Breast epithelium (tissue), 4 donors: Measurements from ENCODE around the gene DUSP6. TPM values are rescaled to one million over a fixed set of nuclear protein-coding genes. Genes with fewer than 3 reads are reported as not detected.

Experiments
- DNase-seq, 2 donors: peaks; one replicate each; pipeline ENCODE4 v3.0.0-alpha.2; 2019; ENCODE audit warnings: low spot score in 2 of 2
- H3K27ac ChIP-seq, 2 donors: fragments of 200-600 bp; sonication (generic) in 1 of 2; one replicate each; pipeline ENCODE4 v1.5.1; 2016 to 2019; ENCODE audit warnings: mild to moderate bottlenecking in 1 of 2
- H3K27me3 ChIP-seq, 2 donors: fragments of 200-600 bp; sonication (generic) in 1 of 2; one replicate each; pipeline versions ENCODE4 v1.5.1 to v1.6.0; 2017 to 2019; ENCODE audit warnings: control low read depth in 1 of 2, mild to moderate bottlenecking in 1 of 2
- H3K36me3 ChIP-seq: fragments of 200-600 bp; one replicate; pipeline ENCODE4 v1.5.1; 2019
- H3K4me1 ChIP-seq, 2 donors: fragments of 200-600 bp; sonication (generic); one replicate each; pipeline ENCODE4 v1.5.1; 2016 to 2019; ENCODE audit warnings: control low read depth in 1 of 2
- H3K4me3 ChIP-seq, 3 donors: fragments of 200-600 bp; sonication (generic); 1 replicate in 2 of 3; 2 replicates in 1 of 3; pipeline ENCODE4 v1.5.1; 2016 to 2019; ENCODE audit warnings: mild to moderate bottlenecking in 3 of 3, moderate library complexity in 2 of 3
- H3K9me3 ChIP-seq, 2 donors: fragments of 200-600 bp; sonication (generic) in 1 of 2; one replicate each; pipeline ENCODE4 v1.5.1; 2016 to 2019; ENCODE audit warnings: control low read depth in 1 of 2
- POLR2A ChIP-seq: fragments of 450-650 bp; IDR thresholded peaks from one replicate; pipeline ENCODE4 v1.6.1; 2016; ENCODE audit warnings: antibody characterized with exemption, mild to moderate bottlenecking, moderate library complexity
- POLR2AphosphoS5 ChIP-seq, 3 donors: sonication (generic); formaldehyde crosslinking; IDR thresholded peaks; one replicate each; pipeline ENCODE4 v1.6.1; 2017; ENCODE audit warnings: antibody characterized with exemption in 3 of 3
- intact Hi-C: fragments of 100-400 bp; cut with DNase I; formaldehyde crosslinking; loops from one replicate; pipeline ENCODE4 v1.15.1; 2023; ENCODE audit warnings: low total_unique reads
- total RNA-seq, 3 donors: library from RNA; depleted of rRNA; stranded (reverse); fragments of >200 nt; gene quantifications; one replicate each; pipeline ENCODE4 v1.1.0, GENCODE V29; 2016
- TF ChIP-seq, protein P1 (sequence below), 3 donors: fragments of 450-650 bp; IDR thresholded peaks; one replicate each; pipeline ENCODE4 v1.5.1; 2016 to 2017; ENCODE audit warnings: antibody characterized with exemption in 3 of 3, mild to moderate bottlenecking in 3 of 3, moderate library complexity in 3 of 3

The DUSP6 gene
- total RNA-seq, 3 donors from 2014 or later = 53.8 to 97.5 (median 88.8) TPM

DNA sequence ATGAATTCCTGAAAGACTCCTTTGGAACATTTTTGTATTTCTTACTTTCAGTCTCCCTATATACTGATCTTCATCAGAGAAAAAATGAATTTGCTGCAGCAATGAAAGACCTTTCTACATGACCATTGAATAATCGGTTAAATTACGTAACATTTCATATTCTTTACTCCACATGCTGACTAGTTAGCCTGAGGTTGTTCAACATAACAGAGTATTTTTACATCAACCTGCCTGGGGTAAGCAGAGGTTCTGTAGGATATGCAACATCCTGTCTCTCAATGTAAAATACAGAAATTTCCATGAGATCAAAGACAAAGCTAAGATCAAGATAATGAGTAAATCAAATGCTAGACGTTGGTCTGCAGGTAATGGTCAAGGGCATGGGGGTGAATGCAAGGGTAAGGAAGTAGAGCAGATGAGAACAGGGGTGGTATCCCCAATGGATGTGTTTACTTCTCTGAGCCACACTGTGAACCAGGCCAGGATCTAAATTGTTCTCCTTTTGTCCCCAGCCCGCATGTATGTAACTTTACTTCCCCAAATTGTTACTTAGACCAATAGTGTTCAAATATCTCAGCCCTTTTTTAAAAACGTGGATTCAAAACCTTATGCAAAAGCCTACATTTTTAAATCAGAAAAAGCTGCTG is 45.4 kb downstream of the DUSP6 start:
- TF ChIP-seq POLR2A (no peak), POLR2AphosphoS5 (IDR thresholded peaks at IDR 0.05) (no peak)
- TF ChIP-seq, protein P1, sequence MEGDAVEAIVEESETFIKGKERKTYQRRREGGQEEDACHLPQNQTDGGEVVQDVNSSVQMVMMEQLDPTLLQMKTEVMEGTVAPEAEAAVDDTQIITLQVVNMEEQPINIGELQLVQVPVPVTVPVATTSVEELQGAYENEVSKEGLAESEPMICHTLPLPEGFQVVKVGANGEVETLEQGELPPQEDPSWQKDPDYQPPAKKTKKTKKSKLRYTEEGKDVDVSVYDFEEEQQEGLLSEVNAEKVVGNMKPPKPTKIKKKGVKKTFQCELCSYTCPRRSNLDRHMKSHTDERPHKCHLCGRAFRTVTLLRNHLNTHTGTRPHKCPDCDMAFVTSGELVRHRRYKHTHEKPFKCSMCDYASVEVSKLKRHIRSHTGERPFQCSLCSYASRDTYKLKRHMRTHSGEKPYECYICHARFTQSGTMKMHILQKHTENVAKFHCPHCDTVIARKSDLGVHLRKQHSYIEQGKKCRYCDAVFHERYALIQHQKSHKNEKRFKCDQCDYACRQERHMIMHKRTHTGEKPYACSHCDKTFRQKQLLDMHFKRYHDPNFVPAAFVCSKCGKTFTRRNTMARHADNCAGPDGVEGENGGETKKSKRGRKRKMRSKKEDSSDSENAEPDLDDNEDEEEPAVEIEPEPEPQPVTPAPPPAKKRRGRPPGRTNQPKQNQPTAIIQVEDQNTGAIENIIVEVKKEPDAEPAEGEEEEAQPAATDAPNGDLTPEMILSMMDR (IDR thresholded peaks at IDR 0.05) = no peak
- Histone ChIP-seq H3K9me3 (no peaks in the 10 kb centered on the region), H3K4me3 (no peak overlapping the region), H3K27ac (no peak overlapping the region), H3K27me3 (no peaks in the 10 kb centered on the region), H3K4me1 (no peaks in the 10 kb centered on the region), H3K36me3 (no peaks in the 10 kb centered on the region)
- DNase-seq = no peak
- intact Hi-C loops = no loop called here

DNA sequence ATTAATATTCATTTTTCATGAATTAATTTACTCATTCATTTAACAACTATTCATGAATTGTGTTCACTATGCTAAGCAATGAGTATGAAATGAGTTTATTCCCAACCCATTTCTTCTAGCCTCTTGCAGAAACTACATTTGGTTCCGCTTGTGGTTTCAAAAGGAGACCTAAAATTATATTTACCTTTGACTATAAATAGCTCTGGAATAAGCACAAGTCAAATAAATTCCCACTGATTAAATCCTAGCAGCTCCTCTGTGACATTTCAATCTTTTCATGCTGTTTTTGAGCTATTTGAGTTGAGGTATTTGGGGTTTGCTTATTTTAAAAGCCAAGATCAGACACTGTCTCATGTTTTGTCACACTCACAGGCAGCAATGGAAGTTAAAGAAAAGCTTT is 46.9 kb downstream of the DUSP6 start:
- Histone ChIP-seq H3K36me3 (no peaks in the 10 kb centered on the region), H3K9me3 (no peaks in the 10 kb centered on the region), H3K27me3 (no peaks in the 10 kb centered on the region), H3K4me1 (no peaks in the 10 kb centered on the region), H3K27ac (no peak overlapping the region), H3K4me3 (no peak overlapping the region)
- intact Hi-C loops = no loop called here
- DNase-seq = no peak
- no peak for TF ChIP-seq POLR2AphosphoS5 (IDR thresholded peaks at IDR 0.05)
- no peak for TF ChIP-seq POLR2A
- TF ChIP-seq, protein P1 (IDR thresholded peaks at IDR 0.05) = no peak

DNA sequence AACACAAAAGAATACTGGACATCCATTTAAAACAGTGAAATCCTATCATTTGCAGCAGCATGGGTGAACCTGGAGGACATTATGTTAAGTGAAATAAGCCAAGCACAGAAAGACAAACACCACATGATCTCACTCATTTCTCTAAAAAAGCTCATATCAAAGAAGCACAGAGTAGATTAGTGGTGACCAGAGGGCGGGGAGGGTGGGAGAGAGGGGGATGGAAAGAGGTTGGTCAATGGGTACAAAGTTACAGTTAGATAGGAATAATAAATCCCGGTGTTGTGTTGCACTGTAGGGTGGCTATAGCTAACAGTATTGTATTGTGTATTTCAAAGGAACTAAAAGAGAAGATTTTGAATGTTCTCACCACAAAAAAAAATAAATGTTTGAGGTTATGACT is 52.4 kb downstream of the DUSP6 start:
- H3K27me3 ChIP-seq = no peaks in the 10 kb centered on the region
- no peak for DNase-seq
- H3K4me3 ChIP-seq = no peak overlapping the region
- no peaks in the 10 kb centered on the region for H3K4me1 ChIP-seq
- no peaks in the 10 kb centered on the region for H3K36me3 ChIP-seq
- TF ChIP-seq POLR2AphosphoS5 (IDR thresholded peaks at IDR 0.05) (no peak), POLR2A (no peak)
- TF ChIP-seq, protein P1 (IDR thresholded peaks at IDR 0.05) = no peak
- intact Hi-C loops = no loop called here
- H3K9me3 ChIP-seq = no peaks in the 10 kb centered on the region
- H3K27ac ChIP-seq = no peak overlapping the region

DNA sequence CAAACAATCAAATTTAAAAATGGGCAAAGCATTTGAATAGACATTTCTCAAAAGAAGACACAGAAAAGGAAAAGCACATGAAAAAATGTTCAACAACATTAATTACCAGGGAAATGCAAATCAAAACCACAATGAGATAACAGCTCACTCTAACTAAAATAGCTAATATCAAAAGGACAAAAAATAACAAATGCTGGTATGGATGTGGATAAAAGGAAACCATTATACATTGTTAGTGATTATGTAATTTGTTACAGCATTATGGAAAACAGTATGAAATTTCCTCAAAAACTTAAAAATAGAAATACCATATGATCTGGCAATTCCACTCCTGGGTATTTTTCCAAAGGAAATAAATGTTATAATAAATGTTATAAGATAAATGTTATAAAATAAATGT is 52.9 kb downstream of the DUSP6 start:
- Histone ChIP-seq H3K27ac (no peak overlapping the region), H3K9me3 (no peaks in the 10 kb centered on the region), H3K27me3 (no peaks in the 10 kb centered on the region), H3K4me3 (no peak overlapping the region), H3K36me3 (no peaks in the 10 kb centered on the region), H3K4me1 (no peaks in the 10 kb centered on the region)
- DNase-seq = no peak
- TF ChIP-seq POLR2A (no peak), POLR2AphosphoS5 (IDR thresholded peaks at IDR 0.05) (no peak)
- TF ChIP-seq, protein P1 (IDR thresholded peaks at IDR 0.05) = no peak
- intact Hi-C loops = no loop called here

Other genes starting within 250 kb of the DUSP6 start
- 10 to 100 TPM in 1 of 3 donors, 1 to 10 TPM in 2; 5.3 to 11.1 (median 7.2) TPM for gene GALNT4, start 172.3 kb upstream of the DUSP6 start, total RNA-seq
- 10 to 100 TPM; 16.0 to 30.4 (median 27.9) TPM for gene POC1B, start 173.5 kb upstream of the DUSP6 start, total RNA-seq